Measurements from ENCODE around the gene RAPH1.

RAPH1 gene, protein sequence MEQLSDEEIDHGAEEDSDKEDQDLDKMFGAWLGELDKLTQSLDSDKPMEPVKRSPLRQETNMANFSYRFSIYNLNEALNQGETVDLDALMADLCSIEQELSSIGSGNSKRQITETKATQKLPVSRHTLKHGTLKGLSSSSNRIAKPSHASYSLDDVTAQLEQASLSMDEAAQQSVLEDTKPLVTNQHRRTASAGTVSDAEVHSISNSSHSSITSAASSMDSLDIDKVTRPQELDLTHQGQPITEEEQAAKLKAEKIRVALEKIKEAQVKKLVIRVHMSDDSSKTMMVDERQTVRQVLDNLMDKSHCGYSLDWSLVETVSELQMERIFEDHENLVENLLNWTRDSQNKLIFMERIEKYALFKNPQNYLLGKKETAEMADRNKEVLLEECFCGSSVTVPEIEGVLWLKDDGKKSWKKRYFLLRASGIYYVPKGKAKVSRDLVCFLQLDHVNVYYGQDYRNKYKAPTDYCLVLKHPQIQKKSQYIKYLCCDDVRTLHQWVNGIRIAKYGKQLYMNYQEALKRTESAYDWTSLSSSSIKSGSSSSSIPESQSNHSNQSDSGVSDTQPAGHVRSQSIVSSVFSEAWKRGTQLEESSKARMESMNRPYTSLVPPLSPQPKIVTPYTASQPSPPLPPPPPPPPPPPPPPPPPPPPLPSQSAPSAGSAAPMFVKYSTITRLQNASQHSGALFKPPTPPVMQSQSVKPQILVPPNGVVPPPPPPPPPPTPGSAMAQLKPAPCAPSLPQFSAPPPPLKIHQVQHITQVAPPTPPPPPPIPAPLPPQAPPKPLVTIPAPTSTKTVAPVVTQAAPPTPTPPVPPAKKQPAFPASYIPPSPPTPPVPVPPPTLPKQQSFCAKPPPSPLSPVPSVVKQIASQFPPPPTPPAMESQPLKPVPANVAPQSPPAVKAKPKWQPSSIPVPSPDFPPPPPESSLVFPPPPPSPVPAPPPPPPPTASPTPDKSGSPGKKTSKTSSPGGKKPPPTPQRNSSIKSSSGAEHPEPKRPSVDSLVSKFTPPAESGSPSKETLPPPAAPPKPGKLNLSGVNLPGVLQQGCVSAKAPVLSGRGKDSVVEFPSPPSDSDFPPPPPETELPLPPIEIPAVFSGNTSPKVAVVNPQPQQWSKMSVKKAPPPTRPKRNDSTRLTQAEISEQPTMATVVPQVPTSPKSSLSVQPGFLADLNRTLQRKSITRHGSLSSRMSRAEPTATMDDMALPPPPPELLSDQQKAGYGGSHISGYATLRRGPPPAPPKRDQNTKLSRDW

DNA sequence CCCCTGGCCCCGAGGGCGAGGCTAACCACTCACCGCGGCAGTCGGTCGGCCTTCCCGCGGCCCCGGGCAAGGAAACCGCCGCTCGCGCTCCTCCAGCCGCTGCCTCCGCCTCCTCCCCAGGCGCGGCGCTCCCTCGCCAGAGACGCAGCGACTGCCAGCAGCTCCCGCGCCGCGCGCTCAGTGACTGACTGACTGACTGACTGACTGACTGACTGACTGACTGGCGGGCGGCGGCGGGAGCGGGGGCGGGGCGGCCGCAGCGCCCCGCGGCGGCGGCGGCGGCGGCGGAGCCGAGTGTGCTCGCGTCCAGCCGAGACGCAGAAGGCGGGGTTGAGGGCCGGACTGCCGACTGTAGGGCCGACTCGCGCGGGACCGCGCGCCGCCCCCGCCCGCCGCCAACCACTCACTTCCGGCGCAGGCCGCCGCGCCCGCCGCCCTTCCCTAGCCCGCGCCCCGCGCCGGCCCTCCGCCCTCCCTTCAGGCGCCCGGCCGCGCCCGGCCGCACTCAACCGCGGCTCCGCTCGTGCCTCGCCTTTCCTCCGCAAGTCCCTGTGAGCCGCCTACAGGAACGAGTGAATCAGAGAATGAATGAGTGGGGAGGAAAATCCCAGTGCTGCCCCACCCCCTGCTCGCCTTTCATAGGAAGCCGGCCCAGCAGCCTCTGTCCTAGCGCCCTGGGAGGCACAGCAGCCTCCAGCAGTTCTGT is at the start of gene RAPH1:
Gene RAPH1, minus strand, starts transcription at position 224 of the 706 bp plus-strand sequence. CDS start 39,948 bp downstream, outside the sequence.
- peak; percentile 78 for DNase-seq

DNA sequence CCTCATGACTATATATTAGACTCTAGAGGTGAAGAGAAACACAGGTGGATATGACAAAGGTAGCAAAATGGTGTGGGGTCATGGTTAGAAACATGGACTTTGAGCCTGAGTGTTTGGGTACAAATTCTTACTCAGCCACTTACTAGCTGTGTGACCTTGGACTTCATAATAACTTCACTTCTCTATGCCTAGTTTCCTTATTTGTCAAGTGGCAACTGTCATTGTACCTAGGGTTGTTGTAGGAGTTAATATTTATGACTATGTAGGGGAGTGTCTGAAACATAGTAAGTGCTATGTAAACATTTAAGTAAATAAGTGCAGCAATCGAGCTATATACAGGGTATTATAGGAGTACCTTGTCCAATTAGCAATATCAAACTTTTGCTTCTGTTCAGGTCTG is 49.7 kb upstream of the RAPH1 start:
- no peak for DNase-seq

- peak; percentile 84 for DNase-seq
Observed at GRCh38 chr2:203583701-203584100, 48.6 kb upstream of the RAPH1 start.

- no peak for DNase-seq
Observed at GRCh38 chr2:203583084-203583695, 48.1 kb upstream of the RAPH1 start.

DNA sequence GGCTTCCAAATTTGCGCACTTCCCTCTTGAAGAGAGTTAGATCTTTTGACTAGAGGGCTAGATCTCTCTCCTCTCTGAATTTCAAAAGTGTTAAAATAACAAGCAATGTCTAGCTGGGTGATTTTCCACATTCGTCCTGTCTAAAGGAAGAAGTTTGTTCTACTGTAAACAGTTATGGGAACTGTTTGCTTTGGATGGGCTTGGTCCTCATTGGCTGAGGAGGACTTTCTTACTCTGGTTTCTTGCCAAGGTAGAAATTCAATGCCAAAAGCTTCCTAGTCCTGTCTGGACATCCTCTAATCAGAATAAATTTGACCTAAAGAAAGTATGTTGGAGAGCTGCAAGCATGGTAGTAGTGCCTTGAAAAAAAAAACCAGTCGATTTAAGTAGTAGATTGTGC is 47.4 kb upstream of the RAPH1 start:
- DNase-seq = no peak

DNA sequence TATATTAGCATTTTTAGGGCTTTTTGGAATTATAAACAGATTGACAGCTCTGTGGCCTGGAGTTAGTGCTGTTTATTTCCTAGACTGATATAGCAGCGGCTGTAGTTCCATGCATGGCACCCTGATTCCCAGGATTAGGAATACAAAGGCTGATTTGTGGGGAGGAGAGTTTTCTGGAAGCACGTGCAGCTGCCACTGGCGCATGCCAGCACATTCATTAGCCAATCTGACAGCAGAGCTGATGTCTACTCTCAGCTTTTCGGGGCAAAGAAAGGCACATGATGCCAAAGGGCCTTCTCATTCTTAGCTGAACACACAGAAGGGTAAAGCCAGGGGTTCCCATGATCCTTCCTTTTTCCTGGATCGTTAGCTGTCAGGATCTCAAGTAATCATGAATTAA is 45.7 kb upstream of the RAPH1 start:
- no peak for DNase-seq

- no peak for DNase-seq
Observed at GRCh38 chr2:203579730-203580129, 44.6 kb upstream of the RAPH1 start.

- DNase-seq = peak; percentile 56
Observed at GRCh38 chr2:203578759-203579643, 43.9 kb upstream of the RAPH1 start.

DNA sequence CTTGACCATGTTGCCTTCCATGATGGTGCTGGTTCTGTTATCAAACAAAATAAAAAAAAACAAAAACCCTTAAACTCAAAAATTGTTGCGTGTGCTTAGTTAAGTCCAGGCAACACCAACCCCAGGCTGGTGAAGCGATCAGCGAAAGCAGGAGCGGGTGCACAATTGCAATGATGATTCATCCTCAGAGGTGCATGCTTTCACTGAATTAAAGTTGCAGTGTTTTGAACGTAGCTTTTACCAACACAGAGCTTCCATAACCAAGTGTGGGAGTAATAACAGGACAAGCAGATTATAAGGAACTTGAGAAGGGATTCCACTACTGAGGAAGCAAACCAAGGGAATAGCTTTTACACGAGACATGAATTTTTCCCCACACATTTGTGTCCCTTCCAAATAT is 39.7 kb upstream of the RAPH1 start:
- no peak for DNase-seq

DNA sequence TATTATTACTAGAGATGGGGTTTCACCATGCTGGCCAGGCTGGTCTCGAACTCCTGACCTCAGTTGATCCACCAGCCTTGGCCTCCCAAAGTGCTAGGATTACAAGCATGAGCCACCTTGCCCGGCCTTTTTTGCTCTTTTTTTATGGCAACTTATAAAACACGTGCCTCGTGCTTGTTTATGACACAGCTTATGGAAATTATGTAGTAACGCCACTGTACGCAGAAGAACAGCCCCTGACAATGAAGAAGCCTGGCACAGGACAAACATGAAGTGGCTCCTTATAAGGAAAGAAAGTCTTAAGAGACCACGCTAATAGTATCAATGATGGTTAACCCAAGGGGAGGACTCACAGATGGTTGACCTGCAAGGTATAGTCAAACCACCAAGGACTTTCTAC is 37.2 kb upstream of the RAPH1 start:
- no peak for DNase-seq

DNA sequence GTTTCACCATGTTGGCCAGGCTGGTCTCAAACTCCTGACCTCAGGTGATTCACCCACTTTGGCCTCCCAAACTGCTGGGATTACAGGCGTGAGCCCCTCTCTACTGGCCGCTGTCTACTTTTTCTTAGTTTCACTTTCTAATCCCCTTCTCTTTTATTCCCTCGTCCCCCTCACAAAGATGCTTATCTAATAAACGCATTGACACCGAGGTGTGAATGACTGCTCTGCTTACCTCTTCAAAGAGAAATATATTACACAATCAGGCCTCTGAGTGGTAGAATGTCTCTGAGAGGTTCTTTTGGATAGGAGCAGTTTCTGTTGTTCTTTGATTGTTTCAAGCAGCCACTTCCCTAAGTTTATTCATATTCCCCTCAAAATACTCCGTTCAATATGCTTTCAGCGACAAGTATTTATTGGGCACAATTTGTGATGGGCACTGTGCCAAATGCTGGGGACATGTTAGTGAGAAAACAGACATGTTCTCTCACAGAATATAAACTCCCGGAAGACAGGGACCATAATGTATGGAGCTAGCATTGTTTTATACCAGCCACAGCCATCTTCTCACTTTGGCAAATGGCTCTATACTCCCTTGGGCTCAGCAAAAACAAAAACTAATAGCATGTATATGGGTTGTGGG is 34.7 kb upstream of the RAPH1 start:
- no peak for DNase-seq

GRCh38 chr2:203567691-203568090 is 32.6 kb upstream of the RAPH1 start:
- DNase-seq = no peak

GRCh38 chr2:203566161-203566560 is 31.1 kb upstream of the RAPH1 start:
- no peak for DNase-seq

DNA sequence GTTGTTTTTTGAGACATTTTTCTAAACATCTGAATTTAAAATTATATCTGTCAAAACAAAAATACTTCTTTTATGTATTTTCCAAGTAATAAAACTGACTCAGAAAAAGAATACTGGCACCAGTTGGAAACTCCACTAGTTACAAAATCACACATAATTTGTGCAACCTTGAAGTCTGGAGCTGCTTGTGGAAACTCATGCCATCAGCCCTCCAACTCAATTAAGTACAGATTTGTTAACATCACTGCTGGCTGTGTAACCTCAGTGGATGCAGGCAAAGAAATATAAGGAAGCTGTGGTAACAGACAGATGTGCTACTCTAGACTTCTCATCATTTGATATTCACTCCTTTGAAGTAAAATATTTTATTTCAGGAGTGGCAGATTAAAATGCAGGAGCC is 30.0 kb upstream of the RAPH1 start:
- no peak for DNase-seq

DNA sequence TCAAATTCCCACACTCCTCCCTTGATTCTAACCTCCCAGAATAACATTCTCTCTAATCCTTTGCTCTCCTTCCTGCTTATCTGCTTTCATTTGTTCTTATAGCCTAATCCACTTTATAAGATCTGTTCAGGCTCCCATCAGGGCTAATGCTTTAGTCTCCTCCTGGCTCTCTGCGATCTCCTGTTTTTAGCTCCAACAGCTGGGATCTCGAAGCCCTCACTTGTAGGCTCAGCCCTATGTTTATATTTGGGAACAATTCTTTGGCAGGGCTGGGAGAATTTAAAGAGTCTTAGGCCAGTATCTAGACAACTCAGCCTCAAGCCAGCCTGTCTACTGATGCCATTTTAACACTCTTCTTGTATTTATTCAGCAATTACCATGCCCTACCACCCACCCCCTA is 27.2 kb upstream of the RAPH1 start:
- no peak for DNase-seq

DNA sequence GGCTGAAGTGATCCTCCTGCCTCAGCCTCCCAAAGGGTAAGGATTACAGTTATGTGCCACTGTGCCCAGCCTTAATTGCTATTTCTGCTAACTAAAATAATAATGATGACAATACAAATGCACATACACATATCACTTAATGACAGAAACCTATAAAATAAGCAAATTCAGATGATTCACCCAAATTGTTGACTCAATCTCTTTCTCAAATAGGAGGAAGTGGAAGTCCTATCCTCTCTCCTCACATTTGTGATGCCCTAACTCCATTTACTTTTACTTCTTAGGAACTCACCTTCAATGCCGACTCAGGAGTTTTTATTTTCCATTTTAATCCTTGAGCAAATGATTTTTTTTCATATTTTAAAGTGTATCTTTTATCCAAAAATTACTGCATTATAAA is 24.5 kb upstream of the RAPH1 start:
- DNase-seq = no peak

DNA sequence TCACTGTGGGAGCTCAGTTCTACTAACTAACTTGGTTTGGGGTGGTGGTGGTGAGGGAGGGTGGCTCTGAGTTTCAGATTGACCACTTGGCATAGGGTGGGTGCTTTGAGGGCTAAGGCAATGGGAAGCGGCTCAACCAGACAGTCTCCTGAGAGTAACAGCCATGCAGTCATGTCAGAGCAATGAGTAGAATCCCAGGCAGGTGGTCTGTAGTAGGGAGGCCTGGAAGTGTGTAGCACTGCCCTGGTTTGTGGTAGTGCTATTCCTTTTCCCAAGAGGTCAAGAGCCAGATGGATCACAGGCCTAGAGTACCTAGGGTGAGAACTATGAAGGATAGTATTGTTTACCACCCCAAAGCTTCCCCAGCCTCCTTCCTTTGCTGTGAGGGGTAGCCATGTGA is 18.7 kb upstream of the RAPH1 start:
- no peak for DNase-seq

- peak; percentile 49 for DNase-seq
Observed at GRCh38 chr2:203551778-203552177, 16.7 kb upstream of the RAPH1 start.

- DNase-seq = no peak
Observed at GRCh38 chr2:203550266-203550665, 15.2 kb upstream of the RAPH1 start.

DNA sequence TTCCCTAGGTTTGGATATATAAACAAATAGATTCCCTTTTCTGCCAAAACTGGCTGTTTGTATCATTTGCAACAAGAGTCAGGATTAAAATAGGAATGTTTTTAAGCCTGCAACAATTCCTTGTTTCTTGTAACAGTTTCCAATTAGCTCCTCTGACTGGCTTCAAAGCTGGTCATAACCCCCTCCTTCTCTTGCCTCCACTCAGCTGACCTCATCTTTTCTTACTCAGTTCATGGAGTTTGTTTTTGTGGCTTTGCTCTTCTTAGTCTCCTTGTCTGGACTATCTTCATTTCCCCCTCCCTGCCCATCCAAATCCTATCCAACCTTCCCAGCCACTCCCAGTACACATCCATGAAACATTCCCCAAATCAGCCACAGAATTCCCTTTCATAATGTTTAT is 14.3 kb upstream of the RAPH1 start:
- no peak for DNase-seq

- DNase-seq = no peak
Observed at GRCh38 chr2:203548887-203549286, 13.8 kb upstream of the RAPH1 start.

Data from NCI-H226 (cell line).